Hindlimb muscle (tissue), 1 donor: ENCODE results near the gene CSMD2. TPM values are rescaled to one million over a fixed set of nuclear protein-coding genes. Genes with fewer than 3 reads are reported as not detected.

Source experiments
- DNase-seq: peaks from one replicate; pipeline ENCODE4 v3.0.0-alpha.2; 2013
- polyA plus RNA-seq: library from polyadenylated mRNA; unstranded; fragments of 120-200 nt; gene quantifications from one replicate; pipeline ENCODE4 v1.2.1, GENCODE V29; 2013; ENCODE audit not compliant: insufficient read length

Gene CSMD2
- polyA plus RNA-seq, 1 donor: 0.46 TPM

DNA sequence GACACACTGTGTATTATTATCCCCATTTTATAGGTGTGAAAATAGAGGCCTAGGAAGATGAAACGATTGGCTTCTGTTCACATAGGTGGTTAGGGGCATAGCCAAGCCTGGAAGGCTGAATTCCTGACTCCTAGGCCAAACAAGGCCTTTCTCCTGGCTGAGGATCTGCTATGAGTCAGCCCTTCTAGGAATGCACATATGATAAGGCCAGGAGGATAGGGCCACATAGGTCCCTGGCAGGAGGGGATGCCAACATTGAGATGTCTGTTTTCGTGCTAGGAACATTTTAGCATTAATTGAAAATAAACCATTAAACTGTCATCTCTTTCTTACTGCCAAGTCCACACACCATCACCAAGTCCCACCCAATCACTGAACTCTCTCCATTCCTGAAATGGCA is 9.2 kb downstream of the CSMD2 start:
- no peak for DNase-seq

DNA sequence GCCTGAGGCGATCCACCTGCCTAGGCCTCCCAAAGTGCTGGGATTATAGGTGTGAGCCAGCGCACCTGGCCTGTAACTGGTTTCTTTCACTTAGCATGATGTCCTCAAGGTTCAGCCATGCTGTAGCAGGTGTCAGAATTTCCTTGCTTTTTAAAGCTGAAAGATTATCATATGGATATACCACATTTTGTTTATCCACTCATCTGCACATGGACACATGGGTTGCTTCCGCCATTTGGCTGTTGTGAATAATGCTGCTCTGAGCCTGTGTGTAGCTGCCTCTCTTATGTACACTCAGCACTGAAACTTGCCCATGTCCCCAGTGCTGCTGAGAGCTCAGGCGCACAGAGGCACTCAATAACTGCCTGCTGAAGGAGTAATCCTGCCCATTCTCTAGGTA is 11.8 kb downstream of the CSMD2 start:
- no peak for DNase-seq

DNA sequence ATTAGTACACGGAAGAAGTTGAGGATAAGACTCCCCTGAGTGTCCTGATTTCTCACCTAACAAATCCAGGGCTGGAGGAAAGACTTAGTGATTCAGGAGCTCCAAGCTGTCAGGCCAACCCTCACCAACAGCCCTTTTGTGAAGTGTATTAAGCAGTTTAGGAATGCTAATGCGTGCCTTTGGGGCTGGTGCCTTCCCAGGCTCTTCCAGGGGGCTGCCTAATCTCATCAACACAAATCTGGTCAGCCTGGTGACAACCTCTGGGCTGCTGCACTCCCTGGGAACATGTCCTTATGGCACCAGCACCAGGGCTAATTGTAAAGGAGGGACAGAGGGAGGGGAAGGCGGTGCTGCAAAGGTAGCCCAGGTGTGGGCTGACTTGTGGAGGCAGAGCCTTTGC is 15.5 kb downstream of the CSMD2 start:
- DNase-seq: no peak

DNA sequence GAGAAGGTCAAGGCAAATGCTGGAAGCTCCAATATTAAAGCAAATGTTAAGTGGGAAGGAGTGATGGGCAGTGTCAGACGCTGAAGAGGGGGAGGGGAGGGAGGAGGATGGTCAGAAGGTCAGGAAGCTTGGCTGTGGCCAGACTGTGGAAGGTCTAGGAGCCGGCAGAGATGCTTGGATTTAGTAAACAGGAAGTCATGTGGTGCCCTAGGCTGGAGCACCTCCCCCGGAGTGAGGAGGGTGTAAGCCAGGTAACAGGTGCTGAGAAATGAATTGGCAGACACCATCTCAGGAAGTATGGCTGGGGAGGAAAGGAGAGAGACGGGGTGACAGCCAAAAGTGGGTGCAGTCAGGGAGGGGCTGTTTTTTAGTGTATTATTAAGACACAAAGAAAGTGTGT is 17.7 kb downstream of the CSMD2 start:
- DNase-seq: no peak

DNA sequence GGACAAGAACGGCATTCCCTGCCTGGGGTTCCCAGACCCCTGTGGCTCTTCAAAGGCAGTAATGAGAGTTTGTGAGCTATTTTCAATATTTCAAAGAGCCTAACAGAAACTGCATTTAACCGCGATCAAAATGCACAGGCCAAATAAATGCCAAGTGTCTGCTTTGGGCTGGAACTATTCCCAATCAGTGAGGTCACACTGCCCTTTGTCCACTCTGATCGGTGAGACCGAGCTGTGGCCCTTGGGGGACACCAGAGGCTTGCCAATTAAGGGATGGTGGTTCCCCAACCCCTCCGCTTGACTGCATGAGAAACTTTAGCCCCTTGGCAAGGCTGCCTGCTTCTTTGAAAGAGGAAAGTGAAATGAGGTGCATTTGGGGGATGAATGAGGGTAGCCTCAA is 20.3 kb downstream of the CSMD2 start:
- DNase-seq: no peak

DNA sequence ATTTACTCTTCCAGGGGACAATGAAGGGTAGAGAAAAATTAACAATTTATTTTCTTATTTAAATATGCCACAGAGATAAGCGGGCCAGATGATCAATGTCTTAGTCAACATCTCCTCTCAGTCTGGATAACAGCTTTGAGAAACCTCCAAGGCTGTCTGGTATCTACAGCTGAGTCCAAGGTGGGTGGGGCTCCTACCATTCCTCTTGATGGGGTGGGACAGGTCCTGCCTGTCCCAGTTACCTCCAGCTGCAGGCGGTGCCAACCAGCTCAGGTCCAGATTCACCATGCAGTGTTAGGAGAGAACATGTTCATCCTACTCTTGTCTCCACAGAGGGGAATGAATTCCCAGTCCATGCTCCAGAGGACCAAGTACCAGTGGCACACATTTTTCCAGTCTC is 21.1 kb downstream of the CSMD2 start:
- DNase-seq: no peak

DNA sequence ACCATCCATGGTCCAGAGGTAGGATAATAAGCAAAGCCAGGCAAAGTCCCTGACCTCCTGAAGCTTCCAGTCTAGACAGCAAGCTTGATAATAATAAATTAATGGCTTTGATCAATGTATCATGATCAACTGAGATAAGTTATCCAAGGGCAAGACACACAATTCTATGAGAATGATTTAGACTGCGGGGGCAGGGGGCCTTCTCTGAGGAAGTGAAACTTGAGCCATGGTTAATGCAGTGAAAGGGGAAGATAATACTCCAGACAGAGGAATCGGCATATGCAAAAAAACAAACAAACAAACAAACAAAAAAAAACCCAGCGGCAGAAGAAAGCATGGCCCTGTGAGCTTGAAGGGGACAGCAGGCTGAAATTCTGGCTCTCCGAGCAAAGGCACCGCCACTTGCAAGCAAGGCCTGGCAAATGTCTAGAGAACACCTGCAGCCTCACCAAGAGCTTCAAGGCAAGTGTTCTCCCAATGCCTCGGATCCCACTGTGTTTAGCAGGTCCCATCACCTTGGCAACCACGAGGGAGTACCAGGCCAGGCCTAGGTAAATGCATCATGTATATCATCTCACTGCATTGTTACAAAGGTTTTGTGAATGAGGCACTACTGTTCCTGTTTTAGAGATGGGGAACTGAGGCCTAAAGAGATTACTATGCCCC is 24.9 kb downstream of the CSMD2 start:
- no peak for DNase-seq

DNA sequence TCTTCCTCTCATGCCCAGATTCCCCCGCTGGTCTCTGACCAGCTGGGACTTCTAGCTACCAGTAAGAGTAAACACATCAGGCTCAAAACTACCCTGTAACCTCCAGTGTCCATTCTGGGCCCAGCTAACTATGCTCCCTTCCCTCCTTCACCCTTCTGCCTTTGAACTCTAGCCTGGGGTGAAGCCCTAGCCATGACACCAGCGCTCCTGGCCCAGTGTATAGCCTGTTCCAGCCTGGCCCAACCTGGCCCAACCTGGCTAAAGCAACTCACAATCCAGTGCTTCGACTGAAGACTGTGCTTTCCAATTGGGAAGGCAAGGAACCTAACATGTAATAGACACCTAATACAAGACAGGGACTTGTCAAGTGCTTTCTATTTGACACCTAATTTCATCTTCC is 27.6 kb downstream of the CSMD2 start:
- no peak for DNase-seq

DNA sequence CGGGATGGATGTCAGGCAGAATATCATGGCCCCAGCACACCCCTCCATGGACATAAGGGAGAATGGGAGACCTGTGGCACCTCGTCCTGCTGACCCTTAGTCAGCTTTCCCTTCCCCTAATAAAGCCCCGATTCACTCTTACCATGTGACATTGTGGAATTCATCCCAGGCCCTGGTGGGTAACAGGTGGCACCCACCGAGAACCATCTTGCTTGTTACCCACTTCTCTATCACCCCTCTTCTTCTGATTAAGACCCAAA is 32.9 kb downstream of the CSMD2 start:
- DNase-seq: no peak

DNA sequence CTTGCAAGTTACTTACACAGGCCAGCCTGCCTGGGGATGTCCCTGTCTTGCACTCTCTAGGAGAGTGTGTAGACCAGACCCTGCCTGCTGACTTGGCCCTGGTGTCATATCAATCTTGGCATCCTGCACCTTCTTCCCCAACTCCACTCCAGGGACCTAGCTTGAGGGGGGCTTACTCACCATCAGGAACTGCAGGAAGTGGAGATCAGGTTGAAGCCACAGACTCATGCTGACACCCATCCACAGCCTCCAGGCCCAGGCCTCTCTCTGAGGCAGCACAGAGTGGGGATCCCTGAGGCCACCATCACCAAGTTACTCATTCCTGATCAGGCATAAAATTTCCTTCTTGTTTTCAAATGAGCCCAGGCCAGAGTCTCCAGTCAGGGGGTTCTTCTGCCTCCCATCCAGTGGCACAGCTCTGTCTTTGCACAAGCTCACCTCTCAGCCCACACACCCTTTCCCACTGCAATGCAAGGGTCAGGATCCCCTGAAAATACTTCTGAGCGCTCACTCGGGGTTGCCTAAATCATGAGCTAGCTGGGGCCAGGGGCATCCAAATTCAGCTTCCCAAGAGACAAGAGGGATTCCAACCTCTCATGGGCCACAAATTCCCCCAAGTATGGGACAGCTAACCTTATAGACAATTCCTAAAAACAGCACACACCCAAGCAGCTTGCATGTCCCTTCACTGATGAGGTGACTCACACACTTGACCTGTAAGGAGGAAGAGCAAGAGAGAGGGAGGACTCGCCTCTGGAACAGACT is 33.5 kb downstream of the CSMD2 start:
- DNase-seq: no peak

DNA sequence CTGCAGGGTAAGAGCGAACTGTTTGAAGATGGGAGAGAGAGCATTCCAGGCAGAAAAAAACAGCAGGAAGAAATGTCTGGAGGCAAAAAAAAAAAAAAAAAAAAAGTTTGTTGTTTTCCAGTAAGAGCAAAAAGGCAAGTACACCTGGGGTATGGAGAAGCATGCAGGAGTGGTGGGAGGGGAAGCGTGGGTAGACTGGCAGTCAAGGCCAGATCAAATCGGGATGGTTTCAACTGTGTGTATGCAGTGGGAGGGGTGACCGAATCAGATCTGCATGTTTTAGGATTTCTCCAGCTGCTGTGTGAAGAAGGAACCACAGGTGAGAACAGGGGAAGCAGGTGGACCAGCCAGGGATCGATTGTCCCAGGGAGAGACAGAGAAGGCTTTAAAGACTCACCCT is 34.7 kb downstream of the CSMD2 start:
- DNase-seq: no peak

DNA sequence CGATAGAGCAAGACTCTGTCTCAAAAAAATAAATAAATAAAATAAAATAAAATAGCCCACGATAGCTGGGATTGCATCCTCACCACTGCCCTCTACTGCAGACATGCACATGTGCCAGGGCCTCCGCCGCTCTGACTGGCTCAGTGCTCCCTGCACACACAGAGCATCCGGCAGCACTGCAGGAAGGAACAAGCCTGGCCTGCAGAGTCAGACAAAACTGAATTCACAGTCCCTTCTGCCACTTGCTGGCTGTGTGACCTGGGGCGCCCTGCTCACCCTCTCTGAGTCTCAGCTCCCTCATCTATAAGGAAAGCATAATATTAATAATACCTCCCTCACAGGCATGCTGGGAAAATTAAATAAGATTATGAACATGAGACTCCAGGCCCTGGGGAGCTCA is 35.4 kb downstream of the CSMD2 start:
- no peak for DNase-seq

DNA sequence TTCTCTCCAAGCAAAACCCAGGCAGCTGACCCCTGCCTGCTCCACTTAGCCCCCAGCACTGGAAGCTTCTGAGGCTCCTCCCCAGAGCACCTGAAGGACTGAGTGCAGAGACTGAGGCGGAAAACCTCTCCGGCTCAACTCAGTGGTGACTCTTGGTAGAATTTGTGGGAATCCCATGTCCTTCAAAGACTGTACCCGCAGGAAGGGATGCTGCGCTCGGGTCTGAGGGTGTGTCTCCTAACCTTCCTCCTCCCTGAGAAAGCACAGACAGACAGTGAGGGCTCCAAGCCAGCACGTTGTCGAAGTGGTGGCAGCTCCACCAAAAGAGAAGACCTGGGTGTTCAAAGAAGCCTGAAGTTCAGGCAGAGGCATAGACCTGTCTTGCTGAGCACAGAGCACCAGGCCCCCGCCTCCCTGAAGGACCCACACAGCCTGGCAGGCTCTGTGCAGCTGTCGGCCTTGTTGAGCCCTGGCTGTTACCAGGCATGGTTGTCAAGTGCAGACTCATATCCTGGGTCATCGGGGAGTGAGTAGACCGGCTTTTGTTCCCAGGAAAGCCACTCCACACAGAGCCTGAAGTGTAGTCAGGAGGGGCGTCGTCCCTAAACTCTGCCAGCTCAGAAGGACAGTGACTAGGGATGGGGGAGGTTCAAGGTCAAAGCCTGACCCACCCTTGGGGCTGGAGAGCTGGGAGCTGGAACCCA is 36.7 kb downstream of the CSMD2 start:
- DNase-seq: no peak

DNA sequence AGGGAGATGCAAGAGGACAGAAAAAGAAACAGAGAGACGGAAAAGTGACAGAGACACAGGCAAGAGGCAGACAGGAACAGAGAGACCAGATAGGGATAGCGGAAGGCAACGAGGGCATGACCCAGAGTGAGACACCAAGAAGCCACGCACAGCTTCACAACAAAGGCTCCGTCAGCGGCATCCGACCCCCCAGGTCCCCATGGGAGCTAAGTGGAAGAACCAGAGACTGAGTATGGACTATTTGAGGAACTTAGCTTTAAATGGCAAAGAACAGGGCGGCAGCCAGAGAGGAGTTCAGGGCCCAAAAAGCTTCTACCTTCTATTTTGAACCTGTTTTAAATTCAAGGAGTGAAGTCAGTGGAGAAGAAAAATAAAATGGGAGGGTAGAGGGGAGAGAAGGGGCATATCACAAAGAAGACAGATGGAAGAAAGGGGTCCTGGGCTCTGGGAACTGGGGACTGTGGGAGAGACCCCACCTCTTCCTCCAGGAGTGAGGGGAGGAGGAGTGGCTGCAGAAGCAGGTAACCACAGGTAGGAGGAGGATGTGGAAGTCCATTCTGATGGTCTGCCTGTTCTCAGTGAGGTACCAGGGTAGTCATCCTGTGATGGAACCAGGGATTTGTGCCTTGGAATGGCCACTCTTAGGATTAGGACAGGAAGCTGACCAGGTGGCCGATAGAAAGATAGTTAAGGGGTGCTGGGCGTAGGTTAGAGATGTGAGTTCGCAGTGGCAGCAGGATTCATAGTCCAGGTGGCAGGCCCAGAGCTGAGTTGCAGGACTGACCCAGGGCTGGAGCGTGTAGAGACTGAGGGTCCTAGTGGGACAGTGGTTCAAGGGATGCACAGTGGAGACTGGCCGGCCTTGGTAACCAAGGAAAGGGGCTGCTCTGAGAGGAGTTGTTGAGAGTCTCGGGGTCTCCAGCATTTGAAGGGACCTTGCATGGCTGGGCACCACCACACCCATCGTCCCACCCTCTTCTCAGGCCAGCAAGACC is 37.7 kb downstream of the CSMD2 start:
- DNase-seq: no peak

DNA sequence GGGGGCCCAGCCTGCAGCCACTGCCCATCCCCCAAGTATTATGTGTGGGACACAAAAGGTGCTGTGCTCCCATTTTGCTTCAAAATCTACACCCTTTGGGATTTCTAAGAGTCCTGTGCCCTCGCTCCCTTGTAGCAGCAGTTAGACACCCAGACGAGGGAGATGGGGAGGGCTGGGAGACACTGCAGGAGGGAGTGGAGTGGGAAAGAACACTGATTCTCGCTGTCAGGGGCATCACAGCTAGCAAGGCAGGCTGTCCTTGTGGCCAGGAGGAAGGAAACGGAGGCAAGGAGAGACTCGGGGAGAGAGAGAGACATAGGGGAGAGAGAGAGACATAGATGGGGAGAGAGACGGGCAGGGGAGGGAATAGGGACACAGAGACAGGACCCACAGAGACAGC is 38.5 kb downstream of the CSMD2 start:
- DNase-seq: no peak

DNA sequence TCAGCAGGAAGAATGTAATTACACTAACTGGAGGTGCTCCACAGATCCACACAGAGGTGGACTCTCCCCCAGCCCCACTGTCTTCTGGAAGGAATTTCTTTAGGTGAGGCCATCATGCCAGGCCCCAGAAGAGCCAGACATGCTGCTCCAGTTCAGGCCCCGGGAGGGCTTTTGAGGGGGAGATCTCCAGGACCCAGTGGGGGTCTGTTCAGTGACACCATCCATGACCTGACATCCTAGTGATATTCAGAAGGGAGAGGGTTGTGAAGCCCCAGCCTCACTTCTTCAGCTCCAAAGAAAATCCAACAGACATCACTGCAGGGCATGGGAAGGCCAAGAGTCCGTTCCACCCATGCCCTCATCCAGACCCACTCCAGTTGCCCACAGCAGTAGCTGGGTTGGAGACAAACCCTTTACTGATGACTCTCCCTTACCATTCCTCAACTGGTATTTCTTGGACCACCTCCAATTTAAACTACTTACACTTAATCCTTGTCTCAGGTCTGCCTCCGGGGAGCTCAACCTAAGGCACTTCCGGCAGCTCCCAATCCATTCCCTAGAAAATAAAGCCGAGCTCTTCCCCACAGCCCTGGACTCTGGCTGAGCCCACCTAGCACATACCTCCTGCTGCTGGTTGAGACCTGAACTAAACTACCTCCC is 39.2 kb downstream of the CSMD2 start:
- no peak for DNase-seq

DNA sequence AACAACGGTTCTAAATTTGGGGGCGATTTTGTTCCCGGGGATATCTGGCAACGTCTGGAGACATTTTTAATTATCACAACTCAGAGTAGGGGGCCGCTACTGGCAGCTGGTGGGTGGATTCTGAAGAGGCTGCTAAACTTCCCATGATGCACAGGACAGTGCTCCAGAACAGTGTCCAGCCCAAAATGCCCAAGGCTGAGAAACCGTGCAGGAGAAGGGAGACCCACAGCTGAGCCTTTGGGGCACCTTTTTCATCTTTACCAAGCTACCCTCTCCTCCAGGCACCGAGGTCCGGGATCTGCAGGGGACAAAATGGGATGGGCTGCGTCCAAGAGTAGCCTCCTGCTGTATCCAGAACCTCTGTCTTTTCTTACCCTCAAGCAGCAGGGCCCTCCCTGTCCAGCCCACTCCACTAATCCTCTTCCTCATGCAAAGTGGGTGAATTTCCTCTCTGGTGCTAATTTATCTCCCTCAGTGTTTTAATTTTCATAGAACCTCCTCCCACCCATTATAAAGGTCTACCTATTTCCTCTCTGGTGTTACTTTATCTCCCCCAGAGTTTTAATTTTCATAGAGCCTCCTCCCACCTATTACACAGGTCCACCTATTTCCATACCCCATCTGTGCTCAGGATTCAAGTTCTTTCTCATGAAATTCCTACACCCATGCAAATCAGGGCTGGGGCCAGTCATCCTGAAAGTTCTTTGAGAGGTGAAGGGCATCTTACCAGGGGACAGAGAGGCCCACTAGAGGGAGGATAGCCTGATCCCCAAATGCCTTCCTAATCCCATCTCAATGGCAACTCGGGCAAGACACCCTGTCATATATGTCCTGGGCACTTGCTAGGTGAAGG is 42.7 kb downstream of the CSMD2 start:
- DNase-seq: no peak

DNA sequence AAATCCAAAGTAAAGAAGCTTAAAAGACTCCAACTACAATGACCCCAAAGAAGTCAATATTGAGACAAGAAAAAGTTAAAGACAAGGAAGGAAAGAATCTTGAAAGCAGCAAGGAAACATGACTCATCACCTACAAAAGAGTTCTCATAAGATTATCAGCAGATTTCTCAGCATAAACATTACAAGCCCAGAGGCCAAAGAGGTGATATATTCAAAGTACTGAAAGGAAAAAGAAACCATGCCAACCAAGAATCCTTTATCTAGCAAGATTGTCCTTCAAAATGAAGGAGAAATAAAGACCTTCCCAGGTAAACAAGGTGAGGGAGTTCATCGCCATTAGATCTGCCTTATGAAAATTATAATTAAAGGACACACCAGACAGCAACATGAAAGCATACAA is 49.8 kb downstream of the CSMD2 start:
- no peak for DNase-seq

DNA sequence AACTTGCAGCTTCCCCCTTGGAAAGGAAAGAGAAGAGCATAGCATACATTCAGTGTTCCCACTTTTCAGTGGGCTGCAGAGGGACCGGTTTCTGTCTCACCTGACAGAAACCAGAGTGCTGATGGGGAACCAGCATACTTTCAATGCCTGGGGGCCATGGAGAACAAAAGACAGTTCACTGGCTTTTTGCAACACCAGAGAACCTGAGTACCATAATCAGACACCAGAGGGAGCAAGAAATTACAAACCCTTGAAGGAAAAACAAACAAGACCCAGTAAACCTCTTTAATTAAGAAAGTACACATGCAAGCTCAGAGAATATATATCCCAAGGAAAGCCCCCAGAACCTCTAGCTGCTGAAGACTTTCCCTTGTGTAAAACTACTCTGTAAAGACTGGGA is 51.1 kb downstream of the CSMD2 start:
- no peak for DNase-seq

DNA sequence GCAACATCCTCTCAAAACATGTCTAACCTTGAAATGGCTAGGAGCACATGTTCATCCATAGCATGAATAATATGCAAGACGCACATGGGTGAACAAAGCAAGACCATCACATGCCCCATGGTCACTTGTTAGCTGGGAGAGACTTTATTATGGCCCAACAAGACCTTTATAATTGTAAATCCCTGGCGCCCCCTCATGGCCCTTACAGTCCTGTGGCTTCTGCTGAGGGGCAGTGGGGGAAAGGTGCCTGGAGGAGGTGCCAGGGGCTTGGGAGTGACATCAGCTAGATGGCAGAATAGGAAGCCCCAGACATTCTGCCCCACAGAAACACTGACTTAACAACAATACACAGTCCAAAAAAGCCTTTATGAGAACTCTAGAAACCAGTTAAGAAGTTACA is 51.7 kb downstream of the CSMD2 start:
- no peak for DNase-seq

DNA sequence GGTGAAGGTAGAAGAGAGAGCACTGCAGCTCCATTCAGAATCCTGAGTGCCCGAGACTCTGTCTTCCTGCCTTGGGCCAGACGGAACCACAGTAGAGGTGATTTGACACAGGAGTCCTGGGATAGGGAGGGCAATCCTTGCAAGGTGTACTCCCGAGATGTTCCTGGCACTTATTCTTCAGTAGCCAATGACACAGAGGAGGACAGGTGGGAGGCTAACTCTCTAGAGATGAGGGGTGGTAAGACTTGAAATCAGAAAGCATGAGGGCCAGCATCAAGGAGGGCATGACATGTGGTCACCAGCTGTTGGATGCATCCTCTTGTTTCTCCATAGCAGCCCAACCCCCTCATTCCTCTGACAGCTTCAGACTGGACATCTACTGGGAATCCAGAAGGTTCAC is 56.3 kb downstream of the CSMD2 start:
- DNase-seq: no peak
